Raji (cell line): ENCODE data around the gene COLEC12.

Experiments used
- POLR2A ChIP-seq: IDR thresholded peaks from 2 replicates; pipeline ENCODE4 v1.6.1; 2011; ENCODE audit warnings: low read depth, low read length, control low read depth; ENCODE audit not compliant: insufficient read depth

COLEC12 gene

DNA sequence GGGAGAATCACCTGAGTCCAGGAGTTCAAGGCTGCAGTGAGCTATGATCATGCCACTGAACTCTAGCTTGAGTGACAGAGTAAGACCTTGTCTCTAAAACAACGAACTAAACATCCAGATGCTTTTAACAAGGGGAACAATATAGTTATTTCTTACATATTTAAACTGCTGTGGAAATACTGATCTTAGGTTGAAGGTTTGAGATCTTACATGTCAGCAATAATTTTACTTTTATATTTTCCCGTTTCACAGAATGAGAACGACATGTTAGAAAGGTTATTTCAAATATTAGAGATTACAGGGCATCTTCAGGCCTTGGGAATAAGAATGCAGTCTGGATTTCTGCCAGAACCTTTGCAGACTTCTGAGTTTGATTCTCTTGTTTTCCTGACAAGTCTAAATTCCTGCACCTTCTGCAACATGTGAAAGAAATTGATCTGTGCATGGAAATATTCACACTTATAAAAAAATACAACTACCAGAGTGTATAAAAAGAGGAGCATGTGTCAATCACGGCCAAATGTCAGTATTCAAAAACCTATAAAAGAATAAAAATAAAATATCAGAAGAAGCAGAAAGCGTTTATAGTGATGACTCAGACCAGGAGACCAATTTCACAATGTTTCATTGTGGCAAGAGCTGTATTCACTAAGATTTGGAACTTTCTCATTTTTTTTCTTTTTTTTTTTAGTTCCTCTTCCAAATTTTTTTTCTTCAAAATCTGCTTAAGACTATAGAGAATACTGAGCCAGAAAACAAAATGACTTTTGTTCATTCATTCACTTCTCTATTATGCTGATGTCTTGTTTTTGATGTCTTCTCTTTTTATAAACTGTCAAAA, 29.6 kb downstream of the COLEC12 start:
- TF ChIP-seq POLR2A, result no peak

- no peak for TF ChIP-seq POLR2A
Observed at GRCh38 chr18:468955-469790, 31.3 kb downstream of the COLEC12 start.

- TF ChIP-seq POLR2A, result no peak
Observed at GRCh38 chr18:463827-464541, 36.5 kb downstream of the COLEC12 start.

DNA sequence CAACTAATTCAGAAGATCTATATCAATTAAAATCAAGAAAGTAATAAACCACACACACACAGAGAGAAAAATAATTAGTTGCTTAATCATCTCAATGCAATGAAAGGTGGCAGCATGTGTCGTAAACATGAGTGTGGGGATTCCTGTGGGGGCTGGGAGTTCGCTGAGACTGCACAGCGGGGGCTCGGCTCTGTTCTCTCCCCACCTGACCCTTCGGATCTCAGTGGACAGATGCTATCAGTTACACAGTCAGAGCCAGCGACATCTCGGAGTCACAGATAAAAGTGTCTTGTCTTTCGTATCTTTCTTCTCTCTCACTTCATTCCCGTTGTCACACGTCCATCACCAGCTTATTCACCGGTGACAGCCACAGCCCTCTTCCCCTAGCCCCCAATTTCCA, 37.1 kb downstream of the COLEC12 start:
- no peak for TF ChIP-seq POLR2A

GRCh38 chr18:461762-462161, 38.7 kb downstream of the COLEC12 start:
- TF ChIP-seq POLR2A, result no peak

DNA sequence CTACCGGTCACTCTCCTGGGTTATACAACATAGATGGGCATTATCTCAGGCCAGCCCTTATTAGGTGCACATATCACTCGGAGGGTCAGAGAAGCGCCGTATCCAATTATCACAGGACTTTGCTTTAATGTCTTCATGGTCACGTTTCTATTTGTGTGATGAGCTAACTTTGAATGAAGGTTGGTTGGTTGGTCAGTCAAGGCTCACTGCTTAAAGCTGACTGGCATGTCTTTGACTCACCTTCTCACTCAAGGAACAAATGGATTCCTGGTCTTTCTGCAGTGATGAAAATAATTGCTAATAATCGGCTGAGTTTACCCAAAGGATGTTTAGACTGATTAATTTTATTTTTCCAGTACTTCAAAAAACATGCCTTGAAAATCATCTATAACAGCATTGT, 39.7 kb downstream of the COLEC12 start:
- no peak for TF ChIP-seq POLR2A

GRCh38 chr18:459814-460593, 40.5 kb downstream of the COLEC12 start:
- no peak for TF ChIP-seq POLR2A

DNA sequence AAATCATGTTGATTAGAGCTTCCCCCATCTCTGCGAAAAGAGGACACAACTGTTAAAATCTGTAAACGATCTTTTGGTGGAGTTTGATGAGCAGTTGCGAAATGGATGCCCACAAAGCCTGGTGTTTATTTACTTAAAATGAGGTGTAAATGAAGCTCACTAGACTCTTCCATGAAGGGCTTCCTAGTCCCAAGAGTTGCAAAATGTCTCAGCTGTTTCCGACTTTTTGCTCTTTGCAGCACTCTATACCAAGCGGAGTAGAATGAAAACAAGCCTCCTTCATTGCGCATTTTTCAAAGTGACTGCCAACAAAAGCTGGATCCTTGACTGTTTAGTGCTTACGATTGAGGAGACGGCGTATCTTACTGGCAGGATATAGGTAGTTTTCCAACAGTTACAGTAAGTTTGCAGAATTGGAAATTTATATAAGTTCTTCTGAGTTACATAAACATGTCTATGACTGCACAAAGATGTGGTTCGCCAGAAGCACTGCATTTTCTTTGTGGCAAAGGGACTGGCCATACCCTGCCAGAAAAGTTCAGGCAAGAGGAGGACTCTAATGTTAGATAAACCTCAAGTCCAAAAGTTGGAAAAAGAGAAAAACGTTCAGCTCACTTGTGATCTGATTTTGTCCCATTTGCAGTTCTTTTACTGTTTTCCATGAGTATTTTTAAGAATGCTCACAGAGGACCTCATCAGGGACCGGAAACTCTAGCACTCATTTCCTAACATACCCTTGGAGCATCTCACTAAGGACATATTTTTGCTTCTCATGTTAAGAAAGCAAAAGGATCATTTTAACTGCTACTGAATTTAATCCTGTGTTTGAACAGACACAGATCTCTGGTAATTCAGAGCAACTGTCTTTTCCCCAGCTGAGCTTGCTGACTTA, 42.7 kb downstream of the COLEC12 start:
- TF ChIP-seq POLR2A, result no peak

GRCh38 chr18:457140-457519, 43.4 kb downstream of the COLEC12 start:
- TF ChIP-seq POLR2A, result no peak

- TF ChIP-seq POLR2A, result no peak
Observed at GRCh38 chr18:456361-457139, 44.0 kb downstream of the COLEC12 start.

DNA sequence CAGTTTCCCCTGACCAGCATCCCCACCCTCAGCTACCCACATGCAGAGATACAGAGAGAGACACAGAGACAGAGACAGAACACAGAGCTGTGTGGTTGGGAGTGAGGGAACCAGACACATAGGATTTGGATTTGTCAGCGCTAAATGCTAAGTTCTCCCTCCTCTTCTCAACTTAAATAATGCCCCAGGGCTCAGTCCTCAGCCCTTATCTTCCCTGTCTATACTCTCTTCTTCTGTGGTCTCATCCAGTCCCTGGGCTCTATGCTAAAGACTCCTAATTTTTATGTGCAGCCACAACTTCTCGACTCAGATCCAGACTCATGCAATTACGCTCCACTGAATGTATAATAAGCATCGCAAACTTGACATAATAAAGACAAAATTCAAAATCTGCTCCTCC, 47.1 kb downstream of the COLEC12 start:
- no peak for TF ChIP-seq POLR2A

GRCh38 chr18:452816-453215, 47.7 kb downstream of the COLEC12 start:
- TF ChIP-seq POLR2A, result no peak

DNA sequence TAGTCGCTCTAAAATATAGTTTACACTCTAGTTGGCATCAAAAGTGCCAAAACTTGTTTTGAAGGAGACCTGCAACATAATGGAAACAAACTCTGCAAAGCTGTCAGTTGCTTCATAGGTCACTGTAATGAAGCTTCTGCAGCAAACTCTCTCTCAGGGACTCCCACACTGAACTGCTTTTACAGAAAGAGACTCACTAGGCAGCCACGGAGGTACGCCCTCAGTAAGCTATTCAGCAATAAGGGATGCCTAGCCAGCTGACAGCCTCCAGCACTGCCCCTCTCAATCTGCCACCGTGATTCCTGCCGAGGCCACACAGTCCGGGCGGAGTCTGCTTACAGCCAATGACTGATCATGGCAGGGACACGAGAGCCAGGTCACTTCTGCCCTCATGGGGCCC, 51.1 kb downstream of the COLEC12 start:
- TF ChIP-seq POLR2A, result no peak

DNA sequence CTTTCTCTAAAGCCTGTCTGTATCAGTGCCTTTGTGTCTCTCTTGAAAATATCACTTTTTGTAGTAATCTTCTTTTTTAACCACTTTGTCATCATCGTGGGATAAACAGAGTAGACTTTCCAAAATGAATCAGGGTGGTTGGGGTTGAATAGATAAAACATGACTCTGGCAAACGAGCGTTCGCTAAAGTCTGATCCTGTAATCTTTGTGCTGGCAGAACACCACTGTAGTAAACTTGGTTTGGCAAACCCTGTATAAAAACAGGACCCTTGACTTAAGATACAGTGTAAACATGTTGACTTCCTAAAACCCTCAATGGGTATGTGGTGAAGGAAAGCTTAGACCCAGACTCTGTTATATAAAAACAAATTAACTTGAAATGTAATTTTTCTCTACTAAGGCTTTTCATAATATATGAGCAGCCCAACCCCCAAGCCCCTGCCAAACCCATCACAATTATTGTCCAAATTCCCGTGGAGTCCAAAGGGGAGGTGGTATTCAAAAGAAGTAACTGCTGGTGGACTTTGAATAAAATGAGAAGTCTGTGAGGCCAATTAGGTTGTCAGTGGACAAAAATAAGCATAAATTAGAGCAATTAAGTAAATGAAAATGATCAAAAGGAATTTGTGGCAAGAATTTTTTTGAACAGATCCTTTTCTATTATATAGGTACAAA, 52.2 kb downstream of the COLEC12 start:
- no peak for TF ChIP-seq POLR2A
